ENCODE measurements around the gene RNF223. TPM values are rescaled to one million over a fixed set of nuclear protein-coding genes. Genes with fewer than 3 reads are reported as not detected.

RNF223 gene
- total and polyA plus RNA-seq, 2 of the 13 experiments (the other 11 are each of a cell fraction or from before 2014, with no cell fraction given), result 0.03 TPM; not detected in 1

GRCh38 chr1:1115786-1116700 is 41.9 kb upstream of the RNF223 start, which contains the start of gene C1orf159 (continued):
- TF ChIP-seq NFAT5 (CRISPR knock-in tag; IDR thresholded peaks at IDR 0.05) (no peak), ZBTB2 (CRISPR knock-in tag; IDR thresholded peaks at IDR 0.05; ENCODE audit: low read depth) (no peak; the same call in 1 of the 2 replicates), ZSCAN25 (CRISPR knock-in tag; IDR thresholded peaks at IDR 0.05) (no peak), SAP130 (CRISPR knock-in tag; IDR thresholded peaks at IDR 0.05; ENCODE audit: low read depth) (peak; percentile 99), IKZF5 (CRISPR knock-in tag; IDR thresholded peaks at IDR 0.05) (peak; percentile 57; the same call in 1 of the 2 replicates), GLI4 (CRISPR knock-in tag; IDR thresholded peaks at IDR 0.05; ENCODE audit: borderline replicate concordance) (no peak), ZNF724P (CRISPR knock-in tag; IDR thresholded peaks at IDR 0.05; ENCODE audit: borderline replicate concordance) (no peak), RARA (CRISPR knock-in tag; IDR thresholded peaks at IDR 0.05) (no peak), ZNF451 (CRISPR knock-in tag; IDR thresholded peaks at IDR 0.05) (no peak), ZNF589 (CRISPR knock-in tag; conservative IDR thresholded peaks at IDR 0.05) (no peak), ONECUT2 (CRISPR knock-in tag; IDR thresholded peaks at IDR 0.05) (no peak), SP5 (CRISPR knock-in tag; IDR thresholded peaks at IDR 0.05; ENCODE audit: borderline replicate concordance, low read depth) (no peak), ZNF616 (CRISPR knock-in tag; IDR thresholded peaks at IDR 0.05; ENCODE audit: low read depth) (0 out of 2 replicates have a peak, but pooled peaks have one; percentile 22), ASH2L (IDR thresholded peaks at IDR 0.05; ENCODE audit: insufficient read length, low read depth, low read length) (peak; percentile 75), NCOR1 (IDR thresholded peaks at IDR 0.05; ENCODE audit: borderline replicate concordance, low read length) (peak; percentile 29; the same call in 1 of the 2 replicates), GLMP (CRISPR knock-in tag; IDR thresholded peaks at IDR 0.05; ENCODE audit: borderline replicate concordance) (no peak), ZNF121 (CRISPR knock-in tag; IDR thresholded peaks at IDR 0.05) (no peak), CHD4 (IDR thresholded peaks at IDR 0.05; ENCODE audit: borderline replicate concordance, low read length) (no peak), JUNB (CRISPR knock-in tag; IDR thresholded peaks at IDR 0.05; ENCODE audit: borderline replicate concordance) (no peak), NFE2L2 (IDR thresholded peaks at IDR 0.05; ENCODE audit: low read length) (0 out of 2 replicates have a peak, but pooled peaks have one; percentile 3)

Data from HepG2 (cell line).